H1 (cell line): ENCODE results near the gene MMP13. TPM values are rescaled to one million over a fixed set of nuclear protein-coding genes. Genes with fewer than 3 reads are reported as not detected.
A peak's percentile ranks its signal among the peaks of the same experiment; 100 is the strongest.

ENCODE experiments used
- CTCF ChIA-PET: fragments of 300-600 bp; sonication (Branson Sonifier 250); formaldehyde crosslinking; loops from one replicate; lab custom pipeline; 2021; ENCODE audit not compliant: partially characterized antibody; lab: Charles Lee
- POLR2A ChIA-PET: fragments of 300-600 bp; sonication (Branson Sonifier 250); formaldehyde crosslinking; loops from one replicate; lab custom pipeline; 2021; ENCODE audit warnings: inconsistent platforms; ENCODE audit not compliant: partially characterized antibody; lab: Charles Lee
- DNase-seq, 2 experiments: peaks; one replicate each; pipeline versions ENCODE4 v3.0.0 to v3.0.0-alpha.2; 2010 to 2022; ENCODE audit warnings: low spot score in 2 of 2, low read depth in 1 of 2, mixed read lengths in 1 of 2
- FAIRE-seq: peaks from 2 replicates; lab custom pipeline; 2011; peaks lifted over from hg19 to GRCh38; lab: Jason Lieb, UNC
- H2AFZ ChIP-seq: 2 replicates; pipeline ENCODE4 v1.8.1; 2012; ENCODE audit warnings: low read length, inconsistent platforms
- H2AK5ac ChIP-seq: 2 replicates; pipeline ENCODE4 v1.6.1; 2013; ENCODE audit warnings: low read depth, low read length
- H2BK120ac ChIP-seq: replicated peaks from 2 replicates; pipeline ENCODE3; 2013; ENCODE audit warnings: low read depth, low read length, inconsistent platforms
- H2BK12ac ChIP-seq: 2 replicates; pipeline ENCODE4 v1.6.1; 2013; ENCODE audit warnings: low read depth, low read length
- H2BK15ac ChIP-seq: 2 replicates; pipeline ENCODE4 v1.6.1; 2013; ENCODE audit warnings: low read length
- H2BK20ac ChIP-seq: 2 replicates; pipeline ENCODE4 v1.6.1; 2013; ENCODE audit warnings: low read length
- H2BK5ac ChIP-seq: 2 replicates; pipeline ENCODE4 v1.6.1; 2013; ENCODE audit warnings: low read depth, low read length
- H3K14ac ChIP-seq: 2 replicates; pipeline ENCODE4 v1.6.1; 2013; ENCODE audit warnings: inconsistent platforms; ENCODE audit not compliant: insufficient read length
- H3K18ac ChIP-seq: 2 replicates; pipeline ENCODE4 v1.6.1; 2013; ENCODE audit warnings: low read length; ENCODE audit errors: extremely low read depth
- H3K23ac ChIP-seq: 2 replicates; pipeline ENCODE4 v1.6.1; 2013; ENCODE audit warnings: inconsistent platforms; ENCODE audit not compliant: insufficient read length
- H3K23me2 ChIP-seq: 2 replicates; pipeline ENCODE4 v1.6.1; 2013; ENCODE audit warnings: low read depth, low read length
- H3K27ac ChIP-seq: 2 replicates; pipeline ENCODE4 v1.6.1; 2011; ENCODE audit warnings: low read depth, low read length, inconsistent platforms
- H3K27me3 ChIP-seq, 4 experiments: replicated peaks in 1 of 4; 1 replicate in 1 of 4; 2 replicates in 3 of 4; pipeline versions ENCODE4 v1.6.1 to v1.8.1; 2011 to 2013; ENCODE audit warnings: low read length in 3 of 4, mild to moderate bottlenecking in 3 of 4, inconsistent platforms in 2 of 4, mixed read lengths in 2 of 4, moderate library complexity in 1 of 4; ENCODE audit not compliant: control insufficient read depth in 3 of 4, insufficient read depth in 3 of 4; ENCODE audit errors: extremely low read depth in 1 of 4
- H3K36me3 ChIP-seq, 4 experiments: 2 replicates each; pipeline versions ENCODE4 v1.6.1 to v1.8.1; 2011 to 2013; ENCODE audit warnings: mild to moderate bottlenecking in 4 of 4, low read length in 3 of 4, moderate library complexity in 2 of 4, control low read depth in 1 of 4, inconsistent platforms in 1 of 4; ENCODE audit not compliant: insufficient read depth in 4 of 4, control insufficient read depth in 2 of 4
- H3K4ac ChIP-seq: replicated peaks from 2 replicates; pipeline ENCODE3; 2013; ENCODE audit warnings: low read length, low read depth, mixed read lengths, inconsistent platforms; ENCODE audit not compliant: insufficient read length
- H3K4me1 ChIP-seq, 4 experiments: replicated peaks in 1 of 4; 1 replicate in 1 of 4; 2 replicates in 3 of 4; pipeline versions ENCODE4 v1.6.1 to v1.8.1; 2011 to 2013; ENCODE audit warnings: low read length in 3 of 4, inconsistent platforms in 2 of 4, mixed read lengths in 1 of 4; ENCODE audit not compliant: insufficient read depth in 4 of 4, control insufficient read depth in 3 of 4
- H3K4me2 ChIP-seq, 2 experiments: 2 replicates each; pipeline versions ENCODE4 v1.6.1 to v1.8.1; 2011 to 2013; ENCODE audit warnings: low read depth in 2 of 2, low read length in 2 of 2, control low read depth in 1 of 2, inconsistent platforms in 1 of 2, mild to moderate bottlenecking in 1 of 2; ENCODE audit not compliant: insufficient read depth in 1 of 2
- H3K4me3 ChIP-seq, 4 experiments: fragments of 200-600, 300-600 bp in 1 of 4; sonication (generic), shearing (Covaris generic), sonication (Bioruptor Twin) in 1 of 4; 2 replicates each; pipeline versions ENCODE4 v1.5.1 to v1.8.1; 2011 to 2016; ENCODE audit warnings: low read length in 4 of 4, low read depth in 3 of 4, control low read depth in 2 of 4, inconsistent platforms in 2 of 4, mild to moderate bottlenecking in 2 of 4, mixed read lengths in 1 of 4, moderate library complexity in 1 of 4; ENCODE audit not compliant: insufficient read depth in 2 of 4; ENCODE audit errors: extremely low read depth in 1 of 4
- H3K56ac ChIP-seq: replicated peaks from 2 replicates; pipeline ENCODE3; 2013; ENCODE audit warnings: low read depth, mild to moderate bottlenecking, mixed read lengths, low read length, inconsistent platforms; ENCODE audit not compliant: insufficient read length
- H3K79me1 ChIP-seq: 2 replicates; pipeline ENCODE4 v1.6.1; 2013; ENCODE audit warnings: low read depth, low read length, control low read depth
- H3K79me2 ChIP-seq, 2 experiments: 2 replicates each; pipeline versions ENCODE4 v1.6.1 to v1.8.1; 2012 to 2013; ENCODE audit warnings: low read length in 2 of 2, mild to moderate bottlenecking in 2 of 2, inconsistent platforms in 1 of 2; ENCODE audit not compliant: insufficient read depth in 2 of 2, control insufficient read depth in 1 of 2
- H3K9ac ChIP-seq, 4 experiments: replicated peaks in 1 of 4; 1 replicate in 1 of 4; 2 replicates in 3 of 4; pipeline versions ENCODE4 v1.6.1 to v1.8.1; 2011 to 2013; ENCODE audit warnings: low read depth in 3 of 4, low read length in 3 of 4, control low read depth in 2 of 4, mild to moderate bottlenecking in 2 of 4, moderate library complexity in 2 of 4, inconsistent platforms in 1 of 4; ENCODE audit errors: extremely low read depth in 1 of 4
- H3K9me3 ChIP-seq, 2 experiments: 2 replicates each; pipeline versions ENCODE4 v1.6.1 to v1.8.1; 2012 to 2013; ENCODE audit warnings: mild to moderate bottlenecking in 2 of 2, moderate library complexity in 2 of 2, control low read depth in 1 of 2, inconsistent platforms in 1 of 2, low read depth in 1 of 2, low read length in 1 of 2, mixed read lengths in 1 of 2; ENCODE audit not compliant: insufficient read depth in 2 of 2
- H4K20me1 ChIP-seq, 2 experiments: replicated peaks in 1 of 2; 2 replicates each; pipeline versions ENCODE3 to v1.8.1; 2011 to 2013; ENCODE audit warnings: inconsistent platforms in 2 of 2, low read length in 2 of 2, mild to moderate bottlenecking in 1 of 2; ENCODE audit not compliant: insufficient read depth in 2 of 2, control insufficient read depth in 1 of 2
- H4K5ac ChIP-seq: 2 replicates; pipeline ENCODE4 v1.6.1; 2013; ENCODE audit warnings: low read length, low read depth, mixed read lengths, inconsistent platforms; ENCODE audit not compliant: insufficient read length
- H4K8ac ChIP-seq: 2 replicates; pipeline ENCODE4 v1.8.0; 2013; ENCODE audit warnings: mild to moderate bottlenecking, moderate library complexity, low read length, inconsistent platforms; ENCODE audit not compliant: insufficient read depth; ENCODE audit errors: extremely low read depth
- H4K91ac ChIP-seq: replicated peaks from 2 replicates; pipeline ENCODE3; 2013; ENCODE audit warnings: low read length, mixed read lengths, inconsistent platforms; ENCODE audit not compliant: insufficient read length
- ASH2L ChIP-seq: fragments of 200-600, 300-600 bp; sonication (generic); IDR thresholded peaks from one replicate; pipeline ENCODE4 v1.7.1; 2017; ENCODE audit warnings: low read length
- CBX8 ChIP-seq: fragments of 300-800, 300-1000 bp; sonication (generic); IDR thresholded peaks from 2 replicates; pipeline ENCODE4 v1.7.1; 2016; ENCODE audit warnings: low read depth, low read length, borderline replicate concordance
- POU5F1 ChIP-seq: IDR thresholded peaks from 2 replicates; pipeline ENCODE4 v1.6.1; 2011; ENCODE audit warnings: low read depth, mild to moderate bottlenecking, low read length, moderate library complexity
- RAD21 ChIP-seq, 2 experiments: IDR thresholded peaks in 1 of 2; conservative IDR thresholded peaks in 1 of 2; 2 replicates each; pipeline ENCODE4 v1.6.1; 2011; ENCODE audit warnings: low read depth in 2 of 2, low read length in 2 of 2, improper control_type of control experiment in 1 of 2, inconsistent platforms in 1 of 2, mild to moderate bottlenecking in 1 of 2, moderate library complexity in 1 of 2
- USF2 ChIP-seq: IDR thresholded peaks from 2 replicates; pipeline ENCODE4 v1.6.1; 2011; ENCODE audit warnings: low read length, improper control_type of control experiment
- WGBS, 2 experiments: shearing (Covaris generic) in 1 of 2; methylation state at CpG; one replicate each; pipeline versions ENCODE4 v1.1.6 to v1.1.7; 2013 to 2015; ENCODE audit warnings: low lambda C conversion rate in 2 of 2, mixed read lengths in 2 of 2, inconsistent platforms in 1 of 2, low coverage in 1 of 2, missing lambda C conversion rate in 1 of 2; ENCODE audit not compliant: insufficient replicate concordance in 2 of 2, insufficient coverage in 1 of 2, insufficient read length in 1 of 2; ENCODE audit errors: extremely low coverage in 1 of 2, missing lambda C conversion rate in 1 of 2; 5-methylcytosine and 5-hydroxymethylcytosine counted together
- polyA plus RNA-seq, 7 experiments: library from polyadenylated mRNA; depleted of rRNA in 3 of 7; stranded (reverse) in 5 of 7; unstranded in 2 of 7; fragments of >200 nt in 5 of 7; fragments of 200-250 nt in 2 of 7; gene quantifications; 1 replicate in 5 of 7; 2 replicates in 1 of 7; 4 replicates in 1 of 7; pipeline versions ENCODE4 v1.2.1 to v1.2.3, GENCODE V29; 2011 to 2013; ENCODE audit warnings: missing spikeins in 2 of 7, mixed read lengths in 2 of 7
- total RNA-seq: library from RNA; stranded (reverse); fragmentation: NEBNext Ultra II Directional; extraction: Animal tissue kit (Norgen Biotek cat#: 25700); gene quantifications from 2 replicates; pipeline ENCODE4 v1.2.1, GENCODE V29; 2021
- TF ChIP-seq, protein P1 (sequence below), 3 experiments: IDR thresholded peaks; 1 replicate in 2 of 3; 2 replicates in 1 of 3; pipeline versions ENCODE4 v1.5.1 to v1.6.1; 2011; ENCODE audit warnings: low read length in 3 of 3, mild to moderate bottlenecking in 3 of 3, inconsistent platforms in 2 of 3, low read depth in 1 of 3, moderate library complexity in 1 of 3; ENCODE audit not compliant: insufficient read depth in 1 of 3; ENCODE audit errors: control extremely low read depth in 1 of 3

Gene MMP13
- total and polyA plus RNA-seq, 2 of the 8 experiments (the other 6 are each of a cell fraction or from before 2014, with no cell fraction given), result not detected

DNA sequence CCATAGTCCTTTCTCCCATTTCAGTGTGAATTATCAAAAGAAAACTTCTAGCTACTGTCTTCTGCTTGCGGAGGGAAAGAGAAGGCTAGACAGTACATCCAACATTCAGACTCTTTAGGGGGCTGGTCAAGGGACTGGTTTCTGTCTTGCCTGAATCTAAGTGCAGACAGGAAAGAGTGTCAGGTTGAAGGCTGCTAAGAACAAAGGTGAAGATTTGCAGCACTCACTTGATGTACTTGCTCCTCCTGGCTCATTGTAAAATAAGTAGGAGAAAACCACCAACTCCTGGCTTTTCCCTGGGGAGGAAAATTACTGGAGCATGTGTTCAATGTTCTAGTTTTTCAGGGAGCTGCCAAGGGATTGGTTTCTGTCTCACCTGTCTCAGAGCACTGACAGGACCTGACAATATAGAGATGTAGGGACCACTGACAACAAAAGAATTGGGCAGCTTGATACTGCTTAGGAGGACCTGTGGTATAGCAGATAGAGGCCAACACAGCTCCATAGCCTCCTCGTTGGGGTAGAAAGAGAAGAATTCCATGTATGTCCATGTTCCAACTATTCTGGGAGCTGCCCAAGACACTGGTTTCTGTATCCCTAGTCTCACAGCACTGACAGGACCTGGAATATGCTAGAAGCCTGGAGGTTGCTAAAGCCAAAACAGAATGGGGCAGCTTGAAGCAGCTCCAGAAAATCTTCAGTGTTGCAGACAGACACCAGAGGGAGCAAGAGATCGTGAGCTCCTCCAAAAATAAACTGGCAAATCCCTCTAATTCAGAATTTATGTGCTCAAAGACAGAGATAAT, 41.1 kb downstream of the MMP13 start:
- Histone ChIP-seq H2BK5ac (no peak overlapping the region), H3K9ac (no peak overlapping the region; a peak in 1 of 7 replicates), H3K9me3 (no peaks in the 10 kb centered on the region; a peak in 1 of 4 replicates), H3K4me2 (no peak overlapping the region), H3K4ac (no peak overlapping the region), H4K91ac (no peak overlapping the region), H3K23me2 (no peaks in the 10 kb centered on the region)
- no peak for TF ChIP-seq POU5F1
- peak; percentile 64 to 69 for TF ChIP-seq RAD21 (IDR thresholded peaks at IDR 0.05 in 1 of 2, conservative IDR thresholded peaks at IDR 0.05 in 1 of 2; ENCODE audit: low read depth in 2 of 2, low read length in 2 of 2)
- TF ChIP-seq CBX8, result no peak
- peak; percentile 24 for TF ChIP-seq ASH2L
- TF ChIP-seq, protein P1, sequence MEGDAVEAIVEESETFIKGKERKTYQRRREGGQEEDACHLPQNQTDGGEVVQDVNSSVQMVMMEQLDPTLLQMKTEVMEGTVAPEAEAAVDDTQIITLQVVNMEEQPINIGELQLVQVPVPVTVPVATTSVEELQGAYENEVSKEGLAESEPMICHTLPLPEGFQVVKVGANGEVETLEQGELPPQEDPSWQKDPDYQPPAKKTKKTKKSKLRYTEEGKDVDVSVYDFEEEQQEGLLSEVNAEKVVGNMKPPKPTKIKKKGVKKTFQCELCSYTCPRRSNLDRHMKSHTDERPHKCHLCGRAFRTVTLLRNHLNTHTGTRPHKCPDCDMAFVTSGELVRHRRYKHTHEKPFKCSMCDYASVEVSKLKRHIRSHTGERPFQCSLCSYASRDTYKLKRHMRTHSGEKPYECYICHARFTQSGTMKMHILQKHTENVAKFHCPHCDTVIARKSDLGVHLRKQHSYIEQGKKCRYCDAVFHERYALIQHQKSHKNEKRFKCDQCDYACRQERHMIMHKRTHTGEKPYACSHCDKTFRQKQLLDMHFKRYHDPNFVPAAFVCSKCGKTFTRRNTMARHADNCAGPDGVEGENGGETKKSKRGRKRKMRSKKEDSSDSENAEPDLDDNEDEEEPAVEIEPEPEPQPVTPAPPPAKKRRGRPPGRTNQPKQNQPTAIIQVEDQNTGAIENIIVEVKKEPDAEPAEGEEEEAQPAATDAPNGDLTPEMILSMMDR (IDR thresholded peaks at IDR 0.05; ENCODE audit: control extremely low read depth in 1 of 3, insufficient read depth in 1 of 3, low read depth in 1 of 3, low read length in 3 of 3), result peak; percentile 15 to 74 (median 71)
- no peak for TF ChIP-seq USF2
- TF ChIP-seq, all 59 proteins: peak for 3
- no peak overlapping the region for H2BK120ac ChIP-seq
- DNase-seq (peak; percentile 19 to 54), FAIRE-seq (peak; percentile 86)
- peaks cover 0 to 7% (median 5%) of the 10 kb centered on the region in 4 experiments; a peak in 4 of 7 replicates for H3K4me1 ChIP-seq
- H4K8ac ChIP-seq, result no peak overlapping the region
- 48% methylated on average over 3 of the region's 3 CpGs; no CpG with 5 or more reads in 1 of the 2 experiments for WGBS, 2 experiments
- H2BK12ac ChIP-seq, result no peak overlapping the region
- H2AFZ ChIP-seq, result peak overlapping the region; percentile 91
- H3K79me1 ChIP-seq, result no peaks in the 10 kb centered on the region
- H3K36me3 ChIP-seq, result no peaks in the 10 kb centered on the region
- H3K27ac ChIP-seq, result no peak overlapping the region
- no peak overlapping the region; the same call in 1 of the 2 replicates for H2BK20ac ChIP-seq
- H3K27me3 ChIP-seq, result no peaks in the 10 kb centered on the region
- ChIA-PET CTCF (interaction anchor here (0.6 to 2.5 kb wide), 46 partner anchors 9 to 503 kb away, joined by 3 to 34 read pairs (median 5); partner anchors contain the start of genes MMP10, MMP12 and MMP3), POLR2A (interaction anchor here (0.9 kb wide), 1 partner anchor 134 kb away, joined by 3 read pairs; the partner anchor contains the start of gene MMP10)
- no peak overlapping the region for H2BK15ac ChIP-seq
- H3K56ac ChIP-seq, result no peak overlapping the region
- H4K20me1 ChIP-seq, result no peaks in the 10 kb centered on the region
- H3K14ac ChIP-seq, result no peak overlapping the region
- H3K23ac ChIP-seq, result no peak overlapping the region
- no peak overlapping the region for H3K18ac ChIP-seq
- H3K4me3 ChIP-seq, result no peak overlapping the region
- H3K79me2 ChIP-seq, result no peaks in the 10 kb centered on the region
- H2AK5ac ChIP-seq, result no peak overlapping the region
- no peak overlapping the region for H4K5ac ChIP-seq
